ENCODE results near the gene MATCAP1. TPM values are rescaled to one million over a fixed set of nuclear protein-coding genes. Genes with fewer than 3 reads are reported as not detected.

Gene MATCAP1
- polyA plus RNA-seq, 1 donor (not counting 4 experiments of a cell fraction or from before 2014, with no cell fraction given), result 13.3 TPM

- TF ChIP-seq CTCF (optimal IDR thresholded peaks at IDR 0.05 in 1 of 3, IDR thresholded peaks at IDR 0.05 in 1 of 3, conservative IDR thresholded peaks at IDR 0.05 in 1 of 3; ENCODE audit: extremely low read depth in 1 of 3, insufficient read depth in 2 of 3, low read length in 3 of 3), result no peak
- no peak for TF ChIP-seq EZH2 (IDR thresholded peaks at IDR 0.05; ENCODE audit: low read length)
- Histone ChIP-seq H3K27ac (ENCODE audit: control insufficient read depth, insufficient read depth, low read length) (no peak overlapping the region), H3K9me1 (ENCODE audit: control insufficient read depth, extremely low read depth, insufficient read depth, low read length) (no peaks in the 10 kb centered on the region), H3K4me1 (ENCODE audit: control insufficient read depth, extremely low read depth, insufficient read depth, low read length) (peaks cover 4% of the 10 kb centered on the region), H3K4me2 (ENCODE audit: control insufficient read depth, extremely low read depth, insufficient read depth, low read depth, low read length) (no peak overlapping the region), H3K9ac (ENCODE audit: control insufficient read depth, extremely low read depth, insufficient read depth, low read length) (no peak overlapping the region), H2AFZ (ENCODE audit: control insufficient read depth, low read length) (no peak overlapping the region), H3K9me3 (ENCODE audit: control insufficient read depth, low read depth, low read length) (no peaks in the 10 kb centered on the region), H3K27me3 (ENCODE audit: control insufficient read depth, extremely low read depth, insufficient read depth, low read length) (no peaks in the 10 kb centered on the region), H3K4me3 (ENCODE audit: control insufficient read depth in 2 of 3, extremely low read depth in 1 of 3, insufficient read depth in 2 of 3, low read depth in 1 of 3, low read length in 3 of 3) (no peak overlapping the region), H4K20me1 (ENCODE audit: control insufficient read depth, extremely low read depth, insufficient read depth, low read length) (no peaks in the 10 kb centered on the region), H3K79me2 (ENCODE audit: control insufficient read depth, insufficient read depth, low read length) (no peaks in the 10 kb centered on the region), H3K36me3 (ENCODE audit: control insufficient read depth in 2 of 2, extremely low read depth in 1 of 2, insufficient read depth in 2 of 2, low read length in 2 of 2) (peaks cover 38 to 61% of the 10 kb centered on the region in 2 experiments)
- dilution Hi-C loops (cut with MboI; ENCODE audit: extremely low pct_ligation_motif_present, low sequenced_read_pairs), result no loop called here
- no peak for DNase-seq (ENCODE audit: low read depth, low spot score)
- FAIRE-seq, result no peak
These were observed 41.4 kb downstream of the MATCAP1 start for GRCh38 chr16:67142342-67142741.

GRCh38 chr16:67141391-67141790 lies 42.4 kb downstream of the MATCAP1 start:
- FAIRE-seq (no peak), DNase-seq (ENCODE audit: low read depth, low spot score) (no peak)
- no peak overlapping the region for H3K27ac ChIP-seq (ENCODE audit: control insufficient read depth, insufficient read depth, low read length)
- TF ChIP-seq CTCF (optimal IDR thresholded peaks at IDR 0.05 in 1 of 3, IDR thresholded peaks at IDR 0.05 in 1 of 3, conservative IDR thresholded peaks at IDR 0.05 in 1 of 3; ENCODE audit: extremely low read depth in 1 of 3, insufficient read depth in 2 of 3, low read length in 3 of 3) (no peak), EZH2 (IDR thresholded peaks at IDR 0.05; ENCODE audit: low read length) (no peak)
- no peaks in the 10 kb centered on the region for H3K4me1 ChIP-seq (ENCODE audit: control insufficient read depth, extremely low read depth, insufficient read depth, low read length)
- H3K4me3 ChIP-seq (ENCODE audit: control insufficient read depth in 2 of 3, extremely low read depth in 1 of 3, insufficient read depth in 2 of 3, low read depth in 1 of 3, low read length in 3 of 3), result no peak overlapping the region
- no peak overlapping the region for H3K9ac ChIP-seq (ENCODE audit: control insufficient read depth, extremely low read depth, insufficient read depth, low read length)
- H2AFZ ChIP-seq (ENCODE audit: control insufficient read depth, low read length), result no peak overlapping the region
- dilution Hi-C loops (cut with MboI; ENCODE audit: extremely low pct_ligation_motif_present, low sequenced_read_pairs), result no loop called here
- no peaks in the 10 kb centered on the region for H3K27me3 ChIP-seq (ENCODE audit: control insufficient read depth, extremely low read depth, insufficient read depth, low read length)
- no peaks in the 10 kb centered on the region for H3K9me1 ChIP-seq (ENCODE audit: control insufficient read depth, extremely low read depth, insufficient read depth, low read length)
- no peaks in the 10 kb centered on the region for H4K20me1 ChIP-seq (ENCODE audit: control insufficient read depth, extremely low read depth, insufficient read depth, low read length)
- H3K4me2 ChIP-seq (ENCODE audit: control insufficient read depth, extremely low read depth, insufficient read depth, low read depth, low read length), result no peak overlapping the region
- peaks cover 29 to 52% of the 10 kb centered on the region in 2 experiments for H3K36me3 ChIP-seq (ENCODE audit: control insufficient read depth in 2 of 2, extremely low read depth in 1 of 2, insufficient read depth in 2 of 2, low read length in 2 of 2)
- H3K79me2 ChIP-seq (ENCODE audit: control insufficient read depth, insufficient read depth, low read length), result no peaks in the 10 kb centered on the region
- H3K9me3 ChIP-seq (ENCODE audit: control insufficient read depth, low read depth, low read length), result no peaks in the 10 kb centered on the region
